Measurements from ENCODE around the gene FH. TPM values are rescaled to one million over a fixed set of nuclear protein-coding genes. Genes with fewer than 3 reads are reported as not detected.

FH gene
- 73.8 and 76.7 TPM in 2 replicates for total RNA-seq

DNA sequence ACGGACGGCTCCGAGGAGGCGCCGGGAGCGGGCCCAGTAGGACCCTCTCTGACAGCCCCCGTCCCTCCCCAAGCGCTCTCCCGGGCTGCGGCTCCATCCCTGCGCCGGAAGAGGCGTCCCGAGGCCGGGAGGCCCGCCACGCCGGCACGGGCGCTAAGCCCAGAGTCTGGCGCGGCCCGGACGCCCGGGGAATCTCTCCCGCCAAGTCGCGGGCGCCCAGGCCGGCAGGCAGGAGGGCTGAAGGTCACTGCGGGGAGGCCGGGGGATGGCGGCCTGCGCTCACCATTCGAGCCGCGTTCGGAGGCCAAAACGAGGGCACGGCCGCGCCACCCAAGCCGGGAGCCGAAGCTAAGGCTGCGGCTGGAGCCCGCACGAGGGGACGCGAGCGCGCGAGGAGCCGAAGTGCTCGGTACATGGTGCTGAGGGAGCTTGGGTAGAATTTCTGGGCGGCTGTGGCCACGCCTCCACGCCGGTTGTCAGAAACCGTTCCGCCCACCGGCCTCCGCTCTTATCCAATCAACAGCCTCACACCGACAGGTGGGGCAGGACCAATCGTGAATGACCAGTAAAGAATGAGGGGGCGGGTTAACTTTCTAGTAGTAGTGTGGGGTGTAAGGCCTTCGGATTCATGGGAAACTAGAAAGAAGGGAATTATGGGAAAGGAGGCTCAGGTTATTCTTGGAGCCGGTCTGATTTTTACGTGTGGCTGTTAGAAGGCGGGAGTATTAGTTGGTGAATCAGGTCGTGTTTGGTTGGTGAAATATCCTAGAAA lies at the start of gene FH:
TSS of gene FH (minus strand) at position 448 of the 772 bp plus-strand sequence. CDS start at position 415, 33 bp downstream.

DNA sequence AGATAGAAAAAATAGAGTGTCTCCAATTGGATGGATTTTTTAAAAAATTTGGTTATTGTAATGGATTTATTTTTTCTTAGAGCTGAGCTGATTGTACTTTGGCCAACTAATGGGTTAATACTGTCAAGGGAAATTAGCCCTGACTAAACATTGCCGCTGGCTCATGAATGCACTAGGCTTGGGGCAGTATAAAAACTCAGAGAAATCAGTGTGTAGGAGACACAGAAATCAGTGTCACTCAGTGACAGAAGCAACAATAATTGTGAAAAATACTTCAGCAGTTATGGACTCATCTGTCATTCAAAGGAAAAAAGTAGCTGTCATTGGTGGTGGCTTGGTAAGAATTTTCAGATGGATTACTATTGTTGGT lies 12.6 kb upstream of the FH start, which contains the start of gene KMO:
TSS of gene KMO (plus strand) at position 217 of the 370 bp plus-strand sequence. CDS start at position 284, 67 bp downstream.

Other genes starting within 250 kb of the FH start
- under 0.01 TPM in 2 replicates for gene RGS7, start 162.6 kb downstream of the FH start, total RNA-seq
- under 0.01 TPM in 1 of 2 replicates, not detected in the other for gene KMO, start 12.6 kb upstream of the FH start, total RNA-seq
- gene CHML, start 120.6 kb upstream of the FH start, total RNA-seq: 4.9 and 6.4 TPM in 2 replicates
- gene OPN3, start 120.6 kb upstream of the FH start, total RNA-seq: 15.5 and 17.0 TPM in 2 replicates
- gene WDR64, start 132.5 kb upstream of the FH start, total RNA-seq: not detected in 2 replicates

Data from smooth muscle cell of bladder (primary cell).